SHP77 treated with DMSO at 0.1 percent for 48 hours (cell line): ENCODE results near the gene PAOX.

ENCODE experiments used
- DNase-seq: peaks from one replicate; lab custom pipeline; 2025; lab: John Stamatoyannopoulos, UW

PAOX gene

DNA sequence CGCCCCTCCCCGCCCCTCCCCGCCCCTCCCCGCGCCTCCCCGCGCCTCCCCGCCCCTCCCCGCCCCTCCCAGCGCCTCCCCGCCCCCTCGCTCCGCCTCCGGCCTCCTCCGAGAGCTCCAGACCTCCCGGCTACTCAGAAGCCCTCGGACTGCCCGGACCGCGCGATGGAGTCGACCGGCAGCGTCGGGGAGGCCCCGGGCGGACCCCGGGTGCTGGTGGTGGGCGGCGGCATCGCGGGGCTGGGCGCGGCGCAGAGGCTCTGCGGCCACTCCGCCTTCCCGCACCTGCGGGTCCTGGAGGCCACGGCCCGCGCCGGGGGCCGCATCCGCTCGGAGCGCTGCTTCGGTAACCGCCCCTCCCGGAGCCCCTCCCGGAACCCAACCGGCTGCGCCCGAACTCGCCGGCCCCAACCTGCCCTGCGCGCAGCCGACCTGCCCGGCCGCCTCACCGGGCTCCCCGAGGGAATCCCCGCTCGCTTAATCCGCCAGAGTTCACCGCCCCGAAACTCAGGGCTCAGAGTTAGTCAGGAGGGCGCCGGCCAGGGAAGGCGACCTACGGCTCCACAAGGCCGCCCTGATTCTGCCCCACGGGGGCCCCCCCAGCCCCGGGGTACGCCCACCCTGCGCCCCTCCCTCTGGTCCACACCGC, at the start of gene PAOX:
TSS of gene PAOX (plus strand) at position 111 of the 649 bp plus-strand sequence. CDS start at position 166, 55 bp downstream.
- DNase-seq = no peak

DNA sequence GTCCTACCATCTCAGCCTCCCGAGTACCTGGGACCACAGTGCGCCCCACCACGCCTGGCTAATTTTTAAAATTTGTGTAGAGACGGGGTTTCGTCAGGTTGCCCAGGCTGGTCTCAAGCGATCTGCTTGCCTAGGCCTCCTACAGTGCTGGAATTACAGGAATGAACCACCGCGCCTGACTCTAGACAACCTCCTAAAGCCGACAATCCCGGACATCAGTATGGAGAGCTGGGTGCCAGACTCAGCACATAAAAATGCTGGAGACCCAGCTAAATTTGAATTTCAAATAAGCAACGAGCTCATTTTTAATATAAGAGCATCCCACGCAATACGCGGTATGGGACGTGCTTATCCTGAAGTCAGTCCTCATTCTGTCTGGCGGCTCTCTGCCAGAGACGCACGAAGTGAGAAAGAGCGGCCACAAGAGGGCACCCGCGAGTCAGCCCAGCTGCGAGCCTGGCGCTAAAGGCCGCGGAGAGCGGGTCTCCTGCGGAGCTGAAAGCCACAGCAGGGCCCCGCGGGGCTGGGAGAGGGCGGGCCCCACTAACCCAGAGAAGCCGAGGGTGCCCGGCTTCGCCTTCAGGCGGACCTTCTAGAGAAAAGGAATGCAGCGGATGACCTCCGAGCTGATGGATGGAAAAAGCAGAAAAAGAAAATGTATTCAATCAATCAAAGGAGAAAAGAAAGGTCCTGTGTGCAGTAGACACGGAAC, 49.4 kb upstream of the PAOX start:
- peak; percentile 77 for DNase-seq

- DNase-seq = no peak
Measured at GRCh38 chr10:133332936-133333699, 45.9 kb upstream of the PAOX start.

GRCh38 chr10:133334503-133335245, 44.4 kb upstream of the PAOX start:
- no peak for DNase-seq

DNA sequence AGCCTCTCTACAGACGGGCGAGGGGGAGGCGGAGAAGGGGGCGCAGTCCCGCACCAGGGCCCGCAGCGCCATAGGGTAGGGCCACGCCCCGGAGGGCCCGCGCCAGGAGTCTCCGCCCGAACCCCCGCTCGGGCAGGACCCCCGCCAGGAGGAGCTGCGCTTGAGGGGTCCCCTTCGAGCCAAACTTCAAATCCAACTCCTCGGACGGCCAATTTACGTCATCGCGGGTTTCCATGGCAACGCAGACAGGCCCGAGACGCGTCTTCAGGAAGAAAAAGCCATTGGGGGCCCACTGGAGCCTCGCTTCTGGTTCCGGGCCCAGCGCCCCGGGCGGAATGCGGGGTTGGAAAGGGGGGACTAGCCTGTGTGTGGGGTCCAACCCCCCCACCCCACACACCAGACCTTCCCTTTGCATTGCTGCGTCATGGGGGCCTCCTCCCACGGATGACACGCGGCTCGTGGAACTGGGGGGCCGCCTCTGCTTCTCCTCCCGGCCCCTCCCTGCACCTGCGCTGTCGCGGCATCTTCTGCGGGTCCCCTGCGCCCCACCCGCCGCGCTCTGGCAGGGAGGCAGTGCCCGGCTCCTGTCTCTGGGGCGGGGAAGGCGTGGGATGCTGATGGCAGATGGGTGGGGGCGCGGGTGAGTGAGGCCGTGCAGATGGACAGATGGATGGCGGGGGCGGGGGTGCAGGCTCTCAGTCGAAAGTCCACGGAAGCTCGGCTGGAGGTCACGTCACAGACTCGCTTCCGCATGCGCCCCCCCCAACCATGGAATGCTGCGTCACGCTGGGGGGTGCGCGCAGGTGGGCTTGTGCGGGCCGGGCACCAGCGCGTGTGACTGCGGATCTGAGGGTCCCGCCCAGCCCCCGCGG, 43.6 kb upstream of the PAOX start:
- no peak for DNase-seq

- DNase-seq = no peak
Measured at GRCh38 chr10:133336118-133336576, 42.9 kb upstream of the PAOX start.

- DNase-seq = no peak
Measured at GRCh38 chr10:133336577-133337369, 42.3 kb upstream of the PAOX start, which contains the start of gene CALY. CALY (minus strand) TSS chr10:133336896; CDS start chr10:133328989, 7,907 bp downstream.

DNA sequence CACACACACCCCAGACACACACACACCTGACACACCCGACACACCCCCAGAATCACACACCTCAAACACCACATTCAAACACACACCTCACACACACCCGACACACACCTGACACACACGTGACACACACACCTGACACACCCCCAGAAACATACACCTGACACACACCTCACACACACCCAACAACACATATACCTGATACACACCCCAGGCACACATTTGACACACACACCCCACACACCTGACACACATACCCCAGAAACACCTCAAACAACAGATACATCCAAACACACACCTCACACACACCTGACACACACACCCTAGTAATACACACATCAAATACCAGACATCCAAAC, 41.7 kb upstream of the PAOX start:
- no peak for DNase-seq

GRCh38 chr10:133338080-133339071, 40.7 kb upstream of the PAOX start:
- DNase-seq = no peak

DNA sequence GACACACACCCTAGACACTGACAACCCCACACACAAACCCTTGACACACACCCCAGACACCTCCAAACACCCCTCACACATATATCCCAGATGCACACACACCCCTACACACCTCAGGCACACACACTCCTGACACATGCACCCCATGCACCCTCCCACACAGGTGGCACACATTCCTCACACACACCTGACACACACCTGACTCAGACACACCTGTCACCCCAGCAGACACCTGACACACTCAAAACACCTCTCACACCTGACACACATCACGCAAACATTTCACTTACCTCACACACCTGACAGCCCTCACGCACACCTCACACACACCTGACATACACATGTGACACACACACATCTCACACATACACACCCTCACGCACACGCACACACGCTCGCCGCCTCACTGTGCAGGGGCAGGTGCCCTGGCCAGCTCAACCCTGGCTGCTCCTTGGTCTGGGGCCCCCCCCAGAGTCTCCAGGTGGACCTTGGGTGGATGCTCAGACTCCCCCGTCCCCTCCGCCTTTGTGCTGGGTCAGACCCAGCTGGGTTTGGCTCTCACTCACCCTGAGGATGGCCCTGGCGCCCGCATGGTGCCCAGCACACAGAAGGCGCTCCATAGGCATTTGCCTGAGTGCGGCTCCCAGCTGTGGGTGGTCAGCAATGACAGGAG, 39.2 kb upstream of the PAOX start:
- no peak for DNase-seq

DNA sequence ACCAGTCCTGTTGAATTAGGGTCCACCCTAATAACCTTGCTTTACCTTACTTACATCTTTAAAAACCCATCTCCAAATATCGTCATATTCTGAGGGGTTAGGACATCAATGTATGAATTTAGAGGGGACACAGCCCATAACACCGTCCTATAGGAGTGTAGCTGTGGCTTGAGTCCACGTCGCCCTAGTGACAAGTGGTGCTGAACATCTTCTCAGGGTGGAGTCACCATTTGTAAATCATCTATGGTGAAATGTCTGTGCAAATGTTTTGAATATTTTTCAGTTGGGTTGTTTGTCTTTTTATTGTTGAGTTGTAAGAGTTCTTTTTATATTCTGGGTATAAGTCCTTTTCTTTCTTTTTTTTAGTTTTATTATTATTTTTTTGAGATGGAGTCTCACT, 37.1 kb upstream of the PAOX start:
- DNase-seq = no peak

DNA sequence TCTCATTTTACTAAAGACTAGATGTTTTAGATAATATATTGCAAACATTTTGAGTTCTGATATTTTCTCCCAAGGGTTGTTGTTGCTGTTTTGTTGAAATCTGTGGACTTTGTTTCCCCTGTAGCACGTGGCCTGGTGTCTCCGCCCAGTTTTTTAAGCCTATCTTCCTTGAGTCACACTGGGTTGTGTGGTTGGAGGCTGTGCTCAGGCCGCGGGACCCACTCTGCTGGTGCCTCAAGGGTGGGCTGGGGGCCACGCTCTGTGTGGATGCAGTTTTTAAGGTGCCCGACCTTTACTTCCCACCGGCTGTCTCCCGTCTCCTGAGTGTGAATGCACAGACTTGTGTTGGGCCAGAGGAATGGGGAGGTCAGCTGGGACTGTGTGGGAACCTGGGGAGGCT, 36.1 kb upstream of the PAOX start:
- no peak for DNase-seq

DNA sequence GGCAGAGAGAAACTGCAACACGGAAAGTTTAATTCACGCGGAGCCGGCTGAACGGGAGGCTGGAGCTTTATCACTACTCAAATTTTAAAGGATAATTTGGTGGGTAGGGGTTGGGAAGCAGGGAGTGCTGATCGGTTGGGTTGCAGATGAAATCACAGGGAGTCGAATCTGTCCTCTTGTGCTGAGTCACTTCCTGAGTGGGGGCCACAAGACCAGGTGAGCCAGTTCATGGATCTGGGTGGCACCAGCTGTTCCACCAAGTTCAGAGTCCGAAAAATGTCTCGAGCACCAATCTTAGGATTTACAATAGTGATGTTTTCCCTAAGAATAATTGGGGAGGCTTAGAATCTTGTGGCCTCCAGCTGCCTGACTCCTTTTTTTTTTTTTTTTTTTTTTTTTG, 35.5 kb upstream of the PAOX start:
- no peak for DNase-seq

DNA sequence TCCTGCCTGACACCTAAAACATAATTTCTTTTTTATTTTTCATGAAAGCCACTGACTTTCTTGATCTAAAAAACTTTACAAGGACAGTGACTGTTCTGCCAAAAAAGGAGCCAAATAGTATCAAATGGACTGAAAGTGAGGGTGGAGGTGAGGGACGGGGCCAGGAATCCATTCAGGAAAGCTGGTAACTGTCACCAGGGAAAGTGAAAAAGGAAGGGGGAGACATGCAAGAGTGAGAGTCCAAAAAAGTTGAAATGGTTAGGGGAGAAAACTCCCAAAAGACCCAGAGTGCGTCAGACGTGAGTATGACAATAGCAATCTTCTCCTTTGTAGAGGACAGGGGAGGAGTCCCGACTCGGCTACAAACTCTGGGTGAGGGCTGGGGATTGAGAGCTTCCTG, 34.8 kb upstream of the PAOX start:
- no peak for DNase-seq

DNA sequence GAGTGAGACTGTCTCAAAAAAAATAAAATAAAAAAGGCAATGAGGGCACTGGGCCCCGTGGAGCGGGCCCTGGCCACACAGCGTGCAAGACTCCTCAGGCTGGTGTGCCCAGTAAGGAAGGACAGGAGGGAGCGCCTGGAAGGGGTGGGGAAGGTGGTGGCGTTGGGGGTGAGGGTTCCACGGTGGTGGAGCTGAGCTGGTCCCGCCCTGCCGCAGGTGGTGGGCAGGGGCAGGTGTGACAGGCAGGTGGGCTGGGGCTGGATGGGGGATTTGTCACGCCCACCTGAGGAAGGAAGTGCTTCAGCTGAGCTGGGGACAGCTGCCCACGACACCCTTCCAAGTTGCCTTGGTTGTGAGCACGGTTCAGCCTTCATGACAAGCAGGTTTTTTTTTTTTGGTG, 32.6 kb upstream of the PAOX start:
- no peak for DNase-seq

DNA sequence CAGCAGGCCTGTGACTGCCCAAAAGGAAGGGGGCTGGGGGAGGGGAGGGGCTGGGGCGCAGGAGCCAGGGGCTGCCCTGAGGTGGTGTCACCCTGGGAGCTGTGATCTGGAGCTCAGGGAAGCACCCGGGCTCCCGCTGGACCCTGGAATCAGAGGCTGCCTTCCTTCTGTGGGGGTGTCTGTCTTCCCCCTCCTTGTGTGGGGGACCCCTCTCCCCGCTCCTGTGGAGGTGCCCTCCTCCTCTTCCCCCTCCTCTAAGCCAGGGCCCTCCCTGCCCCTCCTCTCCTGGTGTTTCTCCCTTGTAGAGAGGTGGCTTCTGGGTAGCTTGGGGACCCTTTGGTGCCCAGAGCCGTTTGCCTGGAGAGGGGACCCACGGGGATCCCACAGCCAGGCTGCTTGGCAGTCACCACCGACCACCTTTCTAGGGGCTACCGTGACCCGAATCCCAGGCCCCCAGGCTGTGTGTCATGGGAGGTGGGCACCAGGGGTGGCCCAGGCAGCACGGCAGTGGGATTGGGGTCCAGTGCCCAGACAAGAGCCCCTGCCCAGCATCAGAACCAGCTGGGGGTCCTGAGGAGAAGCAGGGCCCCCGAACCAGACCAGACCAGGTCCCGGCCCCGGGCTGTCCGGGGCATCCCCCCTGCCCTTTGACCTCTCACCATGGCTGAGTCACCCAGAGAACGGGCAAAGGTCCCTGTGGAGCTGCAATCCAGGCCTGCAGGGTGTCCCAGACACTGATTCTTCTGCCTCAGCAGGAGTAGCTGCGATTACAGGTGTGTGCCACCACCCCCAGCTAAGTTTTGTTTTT, 31.1 kb upstream of the PAOX start:
- DNase-seq = no peak

- DNase-seq = no peak
Measured at GRCh38 chr10:133349160-133349568, 29.9 kb upstream of the PAOX start.

DNA sequence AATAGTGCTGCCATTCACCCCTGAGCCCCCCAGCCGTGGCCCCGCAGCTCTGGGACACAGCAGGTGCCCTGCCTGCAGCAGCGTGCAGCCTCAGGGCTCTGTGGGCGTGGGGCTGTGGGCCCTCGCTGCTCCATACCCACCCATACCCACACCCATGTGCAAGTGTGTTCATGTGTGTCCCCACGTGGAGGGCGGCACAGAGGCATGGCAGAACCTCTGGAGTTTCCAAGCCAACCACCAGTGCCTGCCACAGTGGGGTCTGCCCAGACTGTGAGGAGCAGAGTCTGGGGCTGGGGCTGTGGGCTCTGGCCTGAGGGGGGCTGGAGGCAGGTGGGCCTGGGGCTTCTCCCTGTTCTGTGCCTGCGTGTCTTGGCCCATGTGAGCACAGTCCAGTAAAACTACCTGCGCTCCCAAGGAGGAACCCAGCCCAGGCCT, 29.5 kb upstream of the PAOX start:
- no peak for DNase-seq
